ENCODE results near the gene ADGRB2.

The ADGRB2 gene

GRCh38 chr1:31755197-31755611, 8.9 kb downstream of the ADGRB2 start:
- peak; percentile 39 for DNase-seq
- Histone ChIP-seq H3K27me3 (no peaks in the 10 kb centered on the region), H3K4me1 (peaks cover 18% of the 10 kb centered on the region; the same call in 1 of the 2 replicates)

GRCh38 chr1:31754397-31754796, 9.7 kb downstream of the ADGRB2 start:
- TF ChIP-seq CTCF (IDR thresholded peaks at IDR 0.05; ENCODE audit: low read depth, low read length) = no peak
- H3K4me3 ChIP-seq (ENCODE audit: low read depth, low read length) = no peak overlapping the region
- H3K9me3 ChIP-seq = no peaks in the 10 kb centered on the region
- no peak for DNase-seq
- H3K4me1 ChIP-seq = peaks cover 18% of the 10 kb centered on the region; the same call in 1 of the 2 replicates
- H3K27me3 ChIP-seq = no peaks in the 10 kb centered on the region
- H3K36me3 ChIP-seq = no peaks in the 10 kb centered on the region

More at GRCh38 chr1:31755197-31755611, 8.9 kb downstream of the ADGRB2 start:
- H3K4me3 ChIP-seq (ENCODE audit: low read depth, low read length) = no peak overlapping the region
- no peaks in the 10 kb centered on the region for H3K9me3 ChIP-seq
- no peaks in the 10 kb centered on the region for H3K36me3 ChIP-seq
- no peak for TF ChIP-seq CTCF (IDR thresholded peaks at IDR 0.05; ENCODE audit: low read depth, low read length)

GRCh38 chr1:31753707-31754349, 10.3 kb downstream of the ADGRB2 start:
- Histone ChIP-seq H3K27me3 (no peaks in the 10 kb centered on the region), H3K4me1 (peaks cover 18% of the 10 kb centered on the region; the same call in 1 of the 2 replicates), H3K36me3 (no peaks in the 10 kb centered on the region), H3K9me3 (no peaks in the 10 kb centered on the region), H3K4me3 (ENCODE audit: low read depth, low read length) (no peak overlapping the region)
- DNase-seq = no peak
- no peak for TF ChIP-seq CTCF (IDR thresholded peaks at IDR 0.05; ENCODE audit: low read depth, low read length)

- TF ChIP-seq CTCF (IDR thresholded peaks at IDR 0.05; ENCODE audit: low read depth, low read length) = no peak
- Histone ChIP-seq H3K9me3 (no peaks in the 10 kb centered on the region), H3K4me1 (peaks cover 21% of the 10 kb centered on the region; the same call in 1 of the 2 replicates), H3K36me3 (no peaks in the 10 kb centered on the region), H3K27me3 (no peaks in the 10 kb centered on the region), H3K4me3 (ENCODE audit: low read depth, low read length) (no peak overlapping the region)
- DNase-seq = no peak
Observed at GRCh38 chr1:31752952-31753475, 11.1 kb downstream of the ADGRB2 start.

GRCh38 chr1:31752258-31752657, 11.9 kb downstream of the ADGRB2 start:
- no peak overlapping the region for H3K4me3 ChIP-seq (ENCODE audit: low read depth, low read length)
- DNase-seq = no peak
- H3K9me3 ChIP-seq = no peaks in the 10 kb centered on the region
- no peaks in the 10 kb centered on the region for H3K27me3 ChIP-seq
- no peaks in the 10 kb centered on the region for H3K36me3 ChIP-seq
- no peak for TF ChIP-seq CTCF (IDR thresholded peaks at IDR 0.05; ENCODE audit: low read depth, low read length)
- peaks cover 21% of the 10 kb centered on the region; the same call in 1 of the 2 replicates for H3K4me1 ChIP-seq

GRCh38 chr1:31751822-31752241, 12.3 kb downstream of the ADGRB2 start:
- TF ChIP-seq CTCF (IDR thresholded peaks at IDR 0.05; ENCODE audit: low read depth, low read length) = no peak
- Histone ChIP-seq H3K4me3 (ENCODE audit: low read depth, low read length) (no peak overlapping the region), H3K36me3 (no peaks in the 10 kb centered on the region), H3K27me3 (no peaks in the 10 kb centered on the region), H3K4me1 (peaks cover 21% of the 10 kb centered on the region; the same call in 1 of the 2 replicates), H3K9me3 (no peaks in the 10 kb centered on the region)
- DNase-seq = no peak
